A549 (cell line): ENCODE measurements around the gene TMEM235. TPM values are rescaled to one million over a fixed set of nuclear protein-coding genes. Genes with fewer than 3 reads are reported as not detected.

Experiments used
- ATAC-seq, 2 experiments: fragments of 200-7000 bp in 1 of 2; fragments of >200 bp in 1 of 2; cut with Nextera tagmentation in 1 of 2; cut with Tn5 transposase in 1 of 2; 3 replicates each; pipeline versions ENCODE4 v1.8.0 to v1.9.1; 2018 to 2020; ENCODE audit warnings: mild to moderate bottlenecking in 1 of 2, moderate library complexity in 1 of 2
- CTCF ChIA-PET: fragments of 300-600 bp; sonication (Branson Sonifier 250); formaldehyde crosslinking; extraction: SDS; loops from one replicate; lab custom pipeline; 2021; ENCODE audit warnings: antibody characterized with exemption, inconsistent platforms; lab: Yijun Ruan, JAX
- POLR2A ChIA-PET: fragments of 350-600 bp; formaldehyde crosslinking; extraction: SDS; loops from one replicate; lab custom pipeline; 2021; ENCODE audit warnings: antibody characterized with exemption, inconsistent platforms; lab: Yijun Ruan, JAX
- DNase-seq, 2 experiments: peaks; one replicate each; pipeline versions ENCODE4 v3.0.0 to v3.0.0-alpha.2; 2011 to 2016; ENCODE audit warnings: low read depth in 1 of 2, low spot score in 1 of 2
- FAIRE-seq: peaks from 2 replicates; lab custom pipeline; 2011; peaks lifted over from hg19 to GRCh38; lab: Jason Lieb, UNC
- H3K27ac ChIP-seq, 2 experiments: fragments of >200 bp; sonication (Bioruptor Twin); formaldehyde crosslinking; 3 replicates each; pipeline ENCODE4 v1.5.1; 2016 to 2017
- H3K4me1 ChIP-seq: fragments of >200 bp; sonication (Bioruptor Twin); formaldehyde crosslinking; 3 replicates; pipeline ENCODE4 v1.6.1; 2016
- H3K4me2 ChIP-seq: fragments of >200 bp; sonication (Bioruptor Twin); formaldehyde crosslinking; 3 replicates; pipeline ENCODE4 v1.6.1; 2016
- H3K4me3 ChIP-seq: fragments of >200 bp; sonication (Bioruptor Twin); formaldehyde crosslinking; 3 replicates; pipeline ENCODE4 v1.5.1; 2016
- H3K9me3 ChIP-seq: fragments of >200 bp; sonication (Bioruptor Twin); formaldehyde crosslinking; 3 replicates; pipeline ENCODE4 v1.6.1; 2016
- CBX8 ChIP-seq: fragments of 200-600 bp; sonication (generic); IDR thresholded peaks from 2 replicates; pipeline ENCODE4 v1.6.1; 2016
- ESRRA ChIP-seq: fragments of 150-350 bp; IDR thresholded peaks from 2 replicates; pipeline ENCODE4 v1.6.1; 2014; ENCODE audit warnings: mild to moderate bottlenecking, low read length, borderline replicate concordance
- FOSL2 ChIP-seq, 2 experiments: fragments of 450-650 bp in 1 of 2; fragments of >200 bp in 1 of 2; sonication (Bioruptor Twin) in 1 of 2; formaldehyde crosslinking; IDR thresholded peaks; 2 replicates each; pipeline versions ENCODE4 v1.5.0 to v1.6.1; 2016 to 2020; ENCODE audit warnings: mild to moderate bottlenecking in 1 of 2, moderate library complexity in 1 of 2
- GATA3 ChIP-seq: IDR thresholded peaks from 2 replicates; pipeline ENCODE4 v1.6.1; 2012; ENCODE audit warnings: borderline replicate concordance
- KDM1A ChIP-seq: fragments of 200-600 bp; sonication (generic); IDR thresholded peaks from 2 replicates; pipeline ENCODE4 v1.6.1; 2016; ENCODE audit warnings: low read depth, mild to moderate bottlenecking
- KDM5A ChIP-seq: fragments of 200-600 bp; sonication (generic); IDR thresholded peaks from 2 replicates; pipeline ENCODE4 v1.6.1; 2016; ENCODE audit warnings: antibody characterized with exemption, mild to moderate bottlenecking
- MAFK ChIP-seq: fragments of 450-650 bp; IDR thresholded peaks from 2 replicates; pipeline ENCODE4 v1.6.1; 2014; ENCODE audit not compliant: partially characterized antibody
- RCOR1 ChIP-seq: fragments of 150-350 bp; IDR thresholded peaks from 2 replicates; pipeline ENCODE4 v1.6.1; 2014; ENCODE audit warnings: antibody characterized with exemption, low read length, low read depth
- RNF2 ChIP-seq: fragments of 200-600 bp; sonication (generic); IDR thresholded peaks from 2 replicates; pipeline ENCODE4 v1.6.1; 2016; ENCODE audit warnings: low read depth, mild to moderate bottlenecking, antibody characterized with exemption, moderate library complexity, borderline replicate concordance
- SMC3 ChIP-seq: fragments of >200 bp; sonication (Bioruptor Twin); formaldehyde crosslinking; IDR thresholded peaks from 3 replicates; pipeline ENCODE4 v1.6.1; 2018; ENCODE audit warnings: inconsistent platforms
- SREBF2 ChIP-seq: fragments of 450-650 bp; IDR thresholded peaks from 2 replicates; pipeline ENCODE4 v1.6.1; 2014; ENCODE audit warnings: mild to moderate bottlenecking, moderate library complexity
- TP53 ChIP-seq: fragments of 250-450 bp; sonication (Bioruptor Pico); IDR thresholded peaks from 2 replicates; pipeline ENCODE4 v1.5.0; 2021; ENCODE audit warnings: mild to moderate bottlenecking, moderate library complexity
- ZFP36 ChIP-seq: fragments of 450-650 bp; IDR thresholded peaks from 2 replicates; pipeline ENCODE4 v1.6.1; 2014; ENCODE audit warnings: borderline replicate concordance; ENCODE audit not compliant: partially characterized antibody
- WGBS: methylation state at CpG from one replicate; pipeline ENCODE4 v1.1.6; 2017; ENCODE audit errors: missing lambda C conversion rate; 5-methylcytosine and 5-hydroxymethylcytosine counted together
- polyA plus RNA-seq, 4 experiments: library from polyadenylated mRNA; depleted of rRNA in 3 of 4; stranded (reverse); fragments of >200 nt; fragmentation: RNase III in 1 of 4; extraction: RNeasy Plus Mini Kit Qiagen cat#74134 plus additional on column Dnase treatment in 1 of 4; gene quantifications; 2 replicates in 3 of 4; 3 replicates in 1 of 4; pipeline ENCODE4 v1.2.3, GENCODE V29; 2011 to 2017
- TF ChIP-seq, protein P1 (sequence below): fragments of 250-450 bp; sonication (Bioruptor Pico); IDR thresholded peaks from 2 replicates; pipeline ENCODE4 v1.5.0; 2020; ENCODE audit warnings: low read depth, mild to moderate bottlenecking, moderate library complexity
- TF ChIP-seq, protein P2 (sequence below): fragments of >200 bp; sonication (Bioruptor Twin); formaldehyde crosslinking; IDR thresholded peaks from 3 replicates; pipeline ENCODE4 v1.6.1; 2016
- TF ChIP-seq, protein P3 (sequence below): IDR thresholded peaks from 2 replicates; pipeline ENCODE4 v1.6.1; 2012
- TF ChIP-seq, protein P4 (sequence below): fragments of 150-350 bp; IDR thresholded peaks from 2 replicates; pipeline ENCODE4 v1.6.1; 2014; ENCODE audit warnings: low read depth, mild to moderate bottlenecking, low read length
- TF ChIP-seq, protein P5 (sequence below): fragments of >200 bp; sonication (Bioruptor Twin); formaldehyde crosslinking; IDR thresholded peaks from 3 replicates; pipeline ENCODE4 v1.5.1; 2016
- TF ChIP-seq, protein P6 (sequence below): IDR thresholded peaks from 2 replicates; pipeline ENCODE4 v1.6.1; 2012

The TMEM235 gene
- polyA plus RNA-seq, 2 of the 4 experiments (the other 2 are of a cell fraction): not detected

DNA sequence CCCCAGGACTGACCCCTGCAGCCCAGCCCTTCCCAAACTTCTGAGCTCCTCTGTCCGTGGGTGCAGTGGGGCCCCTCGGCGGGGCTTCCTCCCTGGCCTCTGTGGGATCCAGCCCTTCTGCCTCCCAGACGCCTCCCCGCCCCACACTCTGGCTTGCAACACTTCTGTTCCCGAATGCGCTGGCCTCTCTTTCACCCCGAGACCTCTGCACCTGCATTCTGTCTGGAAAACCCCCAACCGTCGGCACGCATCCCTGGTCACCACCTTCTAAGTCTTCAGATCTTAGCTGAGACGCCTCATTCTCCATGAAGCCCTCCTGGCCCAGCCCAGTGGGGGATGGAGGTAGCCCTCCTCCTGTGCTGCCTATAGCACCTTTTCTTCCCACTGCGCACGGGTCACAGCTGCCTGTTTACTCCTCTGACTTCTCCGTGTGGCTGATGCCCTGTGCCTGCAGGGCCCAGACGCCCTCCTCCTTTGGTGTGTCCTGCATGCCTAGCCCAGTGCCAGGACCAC lies 26.4 kb downstream of the TMEM235 start:
- 0 out of 3 replicates have a peak, but pooled peaks cover 4% of the 10 kb centered on the region for H3K4me1 ChIP-seq
- POLR2A ChIA-PET: interaction anchor here (0.5 kb wide), 1 partner anchor 96 kb away, joined by 4 read pairs; no protein-coding TSS in a partner anchor
- TF ChIP-seq GATA3: no peak
- TF ChIP-seq, protein P1, sequence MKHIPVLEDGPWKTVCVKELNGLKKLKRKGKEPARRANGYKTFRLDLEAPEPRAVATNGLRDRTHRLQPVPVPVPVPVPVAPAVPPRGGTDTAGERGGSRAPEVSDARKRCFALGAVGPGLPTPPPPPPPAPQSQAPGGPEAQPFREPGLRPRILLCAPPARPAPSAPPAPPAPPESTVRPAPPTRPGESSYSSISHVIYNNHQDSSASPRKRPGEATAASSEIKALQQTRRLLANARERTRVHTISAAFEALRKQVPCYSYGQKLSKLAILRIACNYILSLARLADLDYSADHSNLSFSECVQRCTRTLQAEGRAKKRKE (CRISPR knock-in tag): no peak
- TF ChIP-seq SMC3: no peak
- no peak for TF ChIP-seq MAFK
- no peak for TF ChIP-seq SREBF2
- TF ChIP-seq, protein P2, sequence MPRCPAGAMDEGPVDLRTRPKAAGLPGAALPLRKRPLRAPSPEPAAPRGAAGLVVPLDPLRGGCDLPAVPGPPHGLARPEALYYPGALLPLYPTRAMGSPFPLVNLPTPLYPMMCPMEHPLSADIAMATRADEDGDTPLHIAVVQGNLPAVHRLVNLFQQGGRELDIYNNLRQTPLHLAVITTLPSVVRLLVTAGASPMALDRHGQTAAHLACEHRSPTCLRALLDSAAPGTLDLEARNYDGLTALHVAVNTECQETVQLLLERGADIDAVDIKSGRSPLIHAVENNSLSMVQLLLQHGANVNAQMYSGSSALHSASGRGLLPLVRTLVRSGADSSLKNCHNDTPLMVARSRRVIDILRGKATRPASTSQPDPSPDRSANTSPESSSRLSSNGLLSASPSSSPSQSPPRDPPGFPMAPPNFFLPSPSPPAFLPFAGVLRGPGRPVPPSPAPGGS: no peak
- TF ChIP-seq, protein P3, sequence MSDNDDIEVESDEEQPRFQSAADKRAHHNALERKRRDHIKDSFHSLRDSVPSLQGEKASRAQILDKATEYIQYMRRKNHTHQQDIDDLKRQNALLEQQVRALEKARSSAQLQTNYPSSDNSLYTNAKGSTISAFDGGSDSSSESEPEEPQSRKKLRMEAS: no peak
- TF ChIP-seq, protein P4, sequence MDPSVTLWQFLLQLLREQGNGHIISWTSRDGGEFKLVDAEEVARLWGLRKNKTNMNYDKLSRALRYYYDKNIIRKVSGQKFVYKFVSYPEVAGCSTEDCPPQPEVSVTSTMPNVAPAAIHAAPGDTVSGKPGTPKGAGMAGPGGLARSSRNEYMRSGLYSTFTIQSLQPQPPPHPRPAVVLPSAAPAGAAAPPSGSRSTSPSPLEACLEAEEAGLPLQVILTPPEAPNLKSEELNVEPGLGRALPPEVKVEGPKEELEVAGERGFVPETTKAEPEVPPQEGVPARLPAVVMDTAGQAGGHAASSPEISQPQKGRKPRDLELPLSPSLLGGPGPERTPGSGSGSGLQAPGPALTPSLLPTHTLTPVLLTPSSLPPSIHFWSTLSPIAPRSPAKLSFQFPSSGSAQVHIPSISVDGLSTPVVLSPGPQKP: no peak
- TF ChIP-seq, protein P5, sequence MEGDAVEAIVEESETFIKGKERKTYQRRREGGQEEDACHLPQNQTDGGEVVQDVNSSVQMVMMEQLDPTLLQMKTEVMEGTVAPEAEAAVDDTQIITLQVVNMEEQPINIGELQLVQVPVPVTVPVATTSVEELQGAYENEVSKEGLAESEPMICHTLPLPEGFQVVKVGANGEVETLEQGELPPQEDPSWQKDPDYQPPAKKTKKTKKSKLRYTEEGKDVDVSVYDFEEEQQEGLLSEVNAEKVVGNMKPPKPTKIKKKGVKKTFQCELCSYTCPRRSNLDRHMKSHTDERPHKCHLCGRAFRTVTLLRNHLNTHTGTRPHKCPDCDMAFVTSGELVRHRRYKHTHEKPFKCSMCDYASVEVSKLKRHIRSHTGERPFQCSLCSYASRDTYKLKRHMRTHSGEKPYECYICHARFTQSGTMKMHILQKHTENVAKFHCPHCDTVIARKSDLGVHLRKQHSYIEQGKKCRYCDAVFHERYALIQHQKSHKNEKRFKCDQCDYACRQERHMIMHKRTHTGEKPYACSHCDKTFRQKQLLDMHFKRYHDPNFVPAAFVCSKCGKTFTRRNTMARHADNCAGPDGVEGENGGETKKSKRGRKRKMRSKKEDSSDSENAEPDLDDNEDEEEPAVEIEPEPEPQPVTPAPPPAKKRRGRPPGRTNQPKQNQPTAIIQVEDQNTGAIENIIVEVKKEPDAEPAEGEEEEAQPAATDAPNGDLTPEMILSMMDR: no peak
- no peak for TF ChIP-seq ZFP36
- no peak for TF ChIP-seq KDM5A
- TF ChIP-seq KDM1A: no peak
- TF ChIP-seq RCOR1: no peak
- no peak for TF ChIP-seq TP53 (CRISPR knock-in tag)
- TF ChIP-seq, protein P6, sequence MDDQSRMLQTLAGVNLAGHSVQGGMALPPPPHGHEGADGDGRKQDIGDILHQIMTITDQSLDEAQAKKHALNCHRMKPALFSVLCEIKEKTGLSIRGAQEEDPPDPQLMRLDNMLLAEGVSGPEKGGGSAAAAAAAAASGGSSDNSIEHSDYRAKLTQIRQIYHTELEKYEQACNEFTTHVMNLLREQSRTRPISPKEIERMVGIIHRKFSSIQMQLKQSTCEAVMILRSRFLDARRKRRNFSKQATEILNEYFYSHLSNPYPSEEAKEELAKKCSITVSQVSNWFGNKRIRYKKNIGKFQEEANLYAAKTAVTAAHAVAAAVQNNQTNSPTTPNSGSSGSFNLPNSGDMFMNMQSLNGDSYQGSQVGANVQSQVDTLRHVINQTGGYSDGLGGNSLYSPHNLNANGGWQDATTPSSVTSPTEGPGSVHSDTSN: no peak
- no peak for TF ChIP-seq FOSL2 (IDR thresholded peaks at IDR 0.05)
- TF ChIP-seq FOSL2 (CRISPR knock-in tag; IDR thresholded peaks at IDR 0.05): no peak
- no peak for TF ChIP-seq CBX8
- no peak for TF ChIP-seq ESRRA
- TF ChIP-seq RNF2: no peak
- no peak overlapping the region; a peak in 1 of 6 replicates for H3K27ac ChIP-seq
- DNase-seq (no peak), ATAC-seq (no peak), FAIRE-seq (no peak)
- H3K4me2 ChIP-seq: no peak overlapping the region
- 61% methylated on average over 16 of the region's 16 CpGs for WGBS
- CTCF ChIA-PET: interaction anchor here (1.0 to 11.6 kb wide), 4 partner anchors 11 to 164 kb away, joined by 3 to 190 read pairs (median 3); no protein-coding TSS in a partner anchor
- no peak overlapping the region for H3K4me3 ChIP-seq
- no peaks in the 10 kb centered on the region for H3K9me3 ChIP-seq
